ENCODE data around the gene RNF8.

The RNF8 gene

DNA sequence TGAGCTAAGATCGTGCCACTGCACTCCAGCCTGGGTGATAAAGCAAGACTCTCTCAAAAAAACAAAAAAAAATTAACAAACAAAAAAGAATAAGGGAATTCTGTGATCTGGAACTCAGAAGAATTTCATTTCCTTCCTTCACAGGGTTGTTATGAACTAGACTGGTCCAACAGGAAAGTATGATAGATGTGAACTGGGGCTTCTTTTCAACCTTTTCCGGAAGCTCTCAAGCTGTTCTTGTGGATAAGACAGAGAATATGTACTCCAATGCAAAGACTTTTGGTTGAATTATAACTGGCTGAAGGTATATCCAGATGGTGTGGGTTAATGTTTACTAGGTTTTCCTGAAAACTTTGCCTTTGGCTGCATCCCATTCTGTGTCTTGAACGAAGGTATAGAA is 5.3 kb downstream of the RNF8 start:
- DNase-seq (ENCODE audit: low spot score) = no peak

DNA sequence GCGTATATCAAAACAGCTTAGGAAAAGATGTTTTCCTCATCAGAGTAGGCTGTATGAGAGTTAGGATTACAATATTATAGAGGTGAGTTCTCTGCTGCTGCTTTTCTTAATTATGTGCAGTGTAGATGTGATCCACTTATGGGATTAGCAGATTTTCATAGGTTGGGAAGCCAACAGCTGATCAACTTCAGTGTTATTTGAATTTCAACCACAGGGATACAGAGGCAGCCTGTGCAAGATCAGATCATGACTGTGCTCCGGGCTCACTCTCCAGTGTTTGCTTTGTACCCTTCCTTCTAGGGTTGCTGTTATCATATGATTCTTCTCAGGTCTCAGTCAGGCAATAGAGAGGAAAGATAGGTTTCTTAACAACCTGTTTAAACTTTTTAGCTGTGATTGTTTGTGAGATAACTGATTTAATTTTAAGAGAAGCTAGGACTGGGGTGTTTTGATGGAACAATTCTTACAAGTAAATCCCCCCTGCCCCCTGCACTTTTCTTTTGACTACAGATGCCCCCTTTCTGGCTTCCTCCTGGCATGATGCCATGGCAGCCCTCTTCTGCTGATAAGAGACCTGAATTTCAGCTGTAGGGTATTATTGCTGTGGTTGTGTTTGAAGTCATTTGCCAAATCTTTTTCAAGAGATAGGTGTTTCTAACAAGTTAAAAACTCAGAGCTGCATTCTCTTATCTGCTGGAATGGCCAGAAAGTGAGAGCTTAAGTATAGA is 8.5 kb downstream of the RNF8 start:
- no peak for DNase-seq (ENCODE audit: low spot score)

DNA sequence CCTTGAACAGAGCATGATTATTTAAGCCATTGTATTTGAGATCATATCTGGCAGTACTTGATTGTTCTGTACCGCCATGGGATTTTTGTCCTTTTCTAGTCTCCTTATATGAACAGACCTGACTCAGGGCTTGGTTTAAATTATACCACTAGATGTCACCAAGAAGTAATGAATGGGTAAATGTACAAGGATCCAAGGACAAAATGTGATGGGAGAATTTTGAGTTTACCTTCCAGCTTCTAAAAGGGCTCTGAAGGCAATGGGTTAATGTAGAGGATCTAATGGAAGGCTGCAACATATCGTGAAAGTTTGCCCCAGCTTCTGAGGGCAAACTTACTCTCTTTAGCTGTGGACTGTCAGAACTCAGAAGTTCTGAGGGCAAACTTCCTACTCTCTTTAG is 12.0 kb downstream of the RNF8 start:
- DNase-seq (ENCODE audit: low spot score) = peak; percentile 30

- DNase-seq (ENCODE audit: low spot score) = no peak
Measured at GRCh38 chr6:37366910-37367309, 13.1 kb downstream of the RNF8 start.

DNA sequence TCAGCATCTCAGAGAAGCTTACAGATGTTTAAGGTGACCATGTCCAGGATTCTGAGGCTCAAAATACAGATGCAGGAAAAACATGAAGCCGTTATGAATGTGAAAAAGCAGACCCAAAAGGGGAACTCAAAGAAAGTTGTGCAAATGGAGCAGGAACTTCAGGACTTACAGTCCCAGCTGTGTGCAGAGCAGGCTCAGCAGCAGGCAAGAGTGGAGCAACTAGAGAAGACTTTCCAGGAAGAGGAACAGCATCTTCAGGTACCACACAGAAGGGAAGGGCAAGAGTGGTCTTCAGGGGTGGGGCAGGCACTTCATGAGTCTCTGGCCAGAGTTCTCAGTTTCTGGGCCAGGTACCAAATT is 15.2 kb downstream of the RNF8 start:
- no peak for DNase-seq (ENCODE audit: low spot score)

GRCh38 chr6:37369321-37370201 is 15.8 kb downstream of the RNF8 start:
- DNase-seq (ENCODE audit: low spot score) = no peak

GRCh38 chr6:37371154-37372083 is 17.6 kb downstream of the RNF8 start:
- DNase-seq (ENCODE audit: low spot score) = no peak

DNA sequence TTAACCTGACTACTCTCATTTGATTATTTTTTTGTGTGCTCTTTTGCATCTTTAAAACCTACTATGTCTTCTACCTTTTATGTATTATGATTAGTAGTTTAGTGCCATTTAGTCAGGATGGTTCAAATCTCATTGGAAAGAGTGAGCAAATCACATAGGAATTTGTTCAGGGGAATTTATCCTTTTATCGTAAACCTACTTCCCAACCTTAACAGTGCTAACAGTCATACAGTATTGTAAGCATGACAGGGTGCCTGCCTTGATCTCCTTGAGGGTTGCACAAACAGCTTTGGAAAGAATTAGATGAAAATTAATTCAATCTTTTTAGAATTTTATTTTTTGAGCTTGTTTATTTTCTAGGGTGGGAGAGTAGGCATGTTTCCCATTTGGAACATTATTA is 18.3 kb downstream of the RNF8 start:
- no peak for DNase-seq (ENCODE audit: low spot score)

- no peak for DNase-seq (ENCODE audit: low spot score)
Measured at GRCh38 chr6:37373822-37374471, 20.2 kb downstream of the RNF8 start.

DNA sequence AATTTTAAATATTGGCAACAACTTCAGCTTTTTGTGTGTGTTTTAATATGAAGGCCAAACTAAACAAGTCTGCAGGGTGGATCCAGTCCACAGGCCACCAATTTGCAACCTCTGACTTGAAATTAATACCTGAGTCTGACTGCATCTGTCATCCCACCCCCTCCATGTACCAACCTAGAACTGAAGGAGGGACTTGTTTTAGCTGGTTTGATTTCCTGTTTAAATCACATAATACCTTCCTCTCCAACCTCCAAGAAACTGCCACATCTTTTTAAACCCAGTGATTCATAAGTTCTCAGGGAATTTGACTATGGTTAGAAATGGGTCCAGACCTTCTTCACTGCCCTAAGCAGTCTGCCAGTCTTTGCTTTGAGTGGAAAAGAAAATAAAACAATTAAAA is 21.6 kb downstream of the RNF8 start:
- DNase-seq (ENCODE audit: low spot score) = no peak

- no peak for DNase-seq (ENCODE audit: low spot score)
Measured at GRCh38 chr6:37376078-37376743, 22.4 kb downstream of the RNF8 start.

- peak; percentile 76 for DNase-seq (ENCODE audit: low spot score)
Measured at GRCh38 chr6:37381579-37381978, 27.8 kb downstream of the RNF8 start.

DNA sequence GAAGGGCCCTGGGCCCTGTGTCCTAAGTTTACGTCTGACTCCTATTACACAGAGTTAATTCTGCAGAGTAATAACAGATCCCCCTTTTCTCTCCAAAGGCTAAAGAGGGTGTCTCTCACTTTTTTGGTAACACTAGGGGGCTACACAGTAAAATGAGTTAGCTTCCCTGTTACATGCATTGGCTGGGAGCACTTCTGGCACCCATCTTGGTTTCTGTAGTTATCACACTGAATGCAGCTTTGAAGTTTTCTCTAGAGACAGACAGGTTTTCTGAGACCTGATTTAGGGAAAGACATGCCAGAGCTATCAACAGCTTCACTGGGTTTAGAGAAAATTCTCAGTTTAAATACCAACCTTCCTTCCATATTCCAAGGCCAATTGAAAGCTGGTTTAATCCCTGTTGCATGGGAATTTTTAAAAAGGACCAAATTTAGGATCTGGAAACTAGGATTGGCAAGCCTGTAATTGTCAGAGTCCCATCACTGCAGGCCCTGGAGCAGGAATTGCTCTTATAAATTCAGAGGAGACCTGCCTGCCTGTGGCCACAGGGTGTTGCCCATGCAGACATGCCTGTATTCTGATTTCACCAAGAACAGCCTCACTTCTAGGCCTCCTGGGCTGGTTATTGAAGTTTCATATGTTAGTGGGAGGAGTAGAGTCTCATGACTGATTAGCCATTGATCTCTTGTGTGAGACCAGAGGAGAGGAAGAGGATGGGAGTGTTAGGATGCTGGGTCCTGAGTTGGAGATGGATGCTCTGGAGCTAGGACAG is 29.4 kb downstream of the RNF8 start:
- DNase-seq (ENCODE audit: low spot score) = no peak

GRCh38 chr6:37388578-37388977 is 34.8 kb downstream of the RNF8 start:
- no peak for DNase-seq (ENCODE audit: low spot score)

- DNase-seq (ENCODE audit: low spot score) = no peak
Measured at GRCh38 chr6:37389857-37390256, 36.1 kb downstream of the RNF8 start.

DNA sequence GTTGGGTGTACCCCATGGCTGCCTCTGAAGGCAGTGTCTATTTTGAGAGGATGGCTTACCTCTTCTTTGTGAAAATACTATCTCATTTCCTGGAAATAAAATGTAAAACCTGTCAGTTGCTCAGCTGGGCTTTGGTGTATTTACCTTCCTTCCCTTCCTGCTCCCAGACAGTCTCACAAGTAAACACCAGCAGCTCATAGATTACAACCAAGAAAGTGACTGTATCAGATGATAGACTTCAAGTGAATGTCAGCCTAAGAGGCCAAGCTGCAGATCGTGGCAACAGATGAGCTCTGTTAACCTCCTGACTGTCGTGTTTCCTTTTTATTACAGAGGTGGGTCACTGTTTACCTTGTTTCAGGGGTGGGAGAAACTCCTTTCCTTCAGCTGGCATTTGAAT is 37.3 kb downstream of the RNF8 start:
- DNase-seq (ENCODE audit: low spot score) = no peak

GRCh38 chr6:37392821-37393220 is 39.0 kb downstream of the RNF8 start:
- DNase-seq (ENCODE audit: low spot score) = no peak

- DNase-seq (ENCODE audit: low spot score) = no peak
Measured at GRCh38 chr6:37393381-37393929, 39.7 kb downstream of the RNF8 start.

GRCh38 chr6:37396571-37397180 is 42.9 kb downstream of the RNF8 start:
- DNase-seq (ENCODE audit: low spot score) = no peak

GRCh38 chr6:37399131-37399530 is 45.3 kb downstream of the RNF8 start:
- no peak for DNase-seq (ENCODE audit: low spot score)
